Measurements from ENCODE around the gene ZNF687.

The ZNF687 gene

DNA sequence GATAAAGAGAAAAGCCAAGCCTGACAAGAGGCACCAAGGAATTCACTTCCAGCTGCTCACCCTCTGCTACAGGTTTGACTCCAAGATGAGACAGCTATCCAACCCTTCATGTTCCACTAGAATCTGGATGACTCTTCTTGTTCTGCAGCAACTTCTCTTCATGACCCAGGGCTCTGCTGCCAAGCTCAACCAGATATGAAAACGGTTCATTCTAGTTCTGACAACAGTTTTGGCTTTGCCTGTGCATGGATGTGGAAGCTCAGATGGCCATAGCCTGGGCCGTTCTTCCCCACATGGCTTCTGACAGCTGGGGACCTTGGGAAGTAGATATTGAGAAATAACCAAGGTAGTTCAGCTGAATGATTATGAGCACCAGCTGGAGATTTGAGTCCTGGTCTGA is 31.4 kb downstream of the ZNF687 start:
- DNase-seq: no peak

DNA sequence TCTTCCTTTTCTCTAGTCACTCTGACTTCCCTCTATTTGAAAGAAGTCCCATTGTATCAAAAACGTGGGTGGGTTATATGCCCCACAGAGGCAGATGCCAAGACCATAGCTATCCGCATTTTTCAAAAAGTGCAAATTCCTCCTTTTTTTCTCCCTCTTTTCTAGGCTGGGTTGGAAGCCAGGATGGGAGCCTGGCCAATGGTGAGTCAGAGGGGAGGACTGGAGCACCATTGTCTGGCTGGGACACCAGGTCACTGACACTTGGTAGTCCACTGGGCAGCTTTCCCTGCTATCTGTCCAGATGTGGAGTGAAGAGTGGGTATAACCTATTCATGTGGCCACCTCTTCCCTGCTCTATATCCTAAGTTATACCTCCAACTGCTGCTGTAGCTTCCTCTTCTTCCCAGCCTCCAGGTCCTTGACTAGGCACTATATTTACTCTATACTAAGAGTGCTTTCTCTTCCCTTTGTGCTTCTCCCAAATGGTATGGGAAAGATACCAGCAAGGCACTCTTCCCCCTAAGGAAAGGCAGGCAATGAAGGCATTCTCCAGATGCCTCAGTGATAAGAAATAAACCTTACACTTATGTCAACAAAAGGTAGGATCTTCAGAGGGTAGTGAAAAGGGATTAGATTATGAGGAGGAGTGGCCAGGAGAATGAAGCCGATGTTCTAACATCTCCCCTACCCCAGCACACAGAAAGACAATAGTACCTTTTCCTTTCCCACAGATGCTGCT is 32.2 kb downstream of the ZNF687 start:
- DNase-seq: no peak

DNA sequence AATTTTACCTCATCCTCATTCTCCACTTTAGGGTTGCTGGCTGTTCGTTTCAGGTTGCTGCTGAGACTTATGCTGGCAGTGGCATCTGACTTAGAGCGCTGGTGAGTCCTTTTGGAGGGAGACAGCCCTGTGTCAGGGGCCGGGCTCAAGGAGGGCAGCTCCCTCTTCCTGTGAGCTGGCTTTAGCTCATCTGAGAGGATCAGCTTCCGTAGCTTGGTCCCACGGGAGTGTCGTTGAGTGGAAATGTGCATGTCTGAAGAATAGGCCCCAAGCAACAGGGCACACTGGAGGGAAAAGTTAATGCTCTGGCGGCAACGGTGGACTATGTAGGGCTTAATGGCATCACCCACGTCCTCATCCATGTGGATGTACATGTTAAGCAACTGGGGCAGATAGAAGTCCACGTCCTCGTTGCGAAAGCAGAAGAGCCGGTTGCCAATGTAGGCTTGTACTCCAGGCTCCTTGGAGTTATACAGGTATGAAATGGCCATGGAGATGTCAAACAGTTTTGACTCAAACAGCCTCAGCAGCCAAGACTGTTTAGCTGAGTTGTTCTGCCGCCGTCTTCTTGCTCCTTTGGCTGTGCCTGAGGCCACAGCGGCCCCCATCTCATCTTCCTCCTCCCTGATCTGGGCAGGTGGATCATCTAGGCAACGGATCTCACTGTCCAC is 33.6 kb downstream of the ZNF687 start:
- no peak for DNase-seq

DNA sequence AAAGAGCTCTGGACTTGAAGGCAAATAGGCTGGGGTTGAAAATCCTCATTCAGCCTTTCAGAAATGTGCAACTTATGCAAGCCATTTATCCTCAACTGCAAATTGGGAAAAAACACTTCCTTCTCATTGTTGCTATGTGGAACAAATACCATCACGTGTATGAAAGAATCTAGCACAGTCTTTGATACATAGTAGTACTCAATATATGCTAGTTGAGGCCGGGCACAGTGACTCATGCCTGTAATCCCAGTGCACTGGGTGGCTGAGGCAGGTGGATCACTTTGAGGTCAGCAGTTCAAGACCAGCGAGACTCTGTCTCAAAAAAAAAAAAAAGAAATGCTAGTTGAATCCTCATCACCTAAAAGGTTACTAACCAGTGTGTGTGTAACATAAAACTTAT is 36.9 kb downstream of the ZNF687 start:
- DNase-seq: no peak

DNA sequence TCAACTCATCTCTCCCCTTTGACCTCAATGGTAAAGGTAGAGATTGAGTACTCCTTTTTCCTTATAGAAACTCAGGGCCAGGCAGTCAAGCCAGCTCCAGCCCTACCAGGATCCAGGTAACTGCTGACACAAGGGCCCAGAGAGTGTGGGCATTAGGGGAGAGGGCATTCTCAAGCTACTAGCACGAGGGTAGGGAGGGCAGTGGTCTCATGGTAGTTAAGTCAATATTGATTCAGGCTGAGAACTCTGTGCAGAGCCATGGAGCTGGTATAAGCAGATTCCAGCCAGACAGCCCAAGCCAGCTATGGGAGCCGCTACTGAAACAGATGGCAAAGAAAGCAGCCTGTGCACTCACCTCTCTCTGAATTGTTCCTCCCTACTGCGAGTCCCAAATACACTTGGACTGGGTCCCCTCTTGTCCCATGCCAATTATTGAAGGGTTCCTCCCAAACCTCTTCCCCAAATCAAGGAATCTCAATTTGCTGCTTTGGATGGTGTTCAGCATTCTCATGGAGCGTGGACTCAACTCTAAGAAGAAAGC is 42.4 kb downstream of the ZNF687 start:
- no peak for DNase-seq

DNA sequence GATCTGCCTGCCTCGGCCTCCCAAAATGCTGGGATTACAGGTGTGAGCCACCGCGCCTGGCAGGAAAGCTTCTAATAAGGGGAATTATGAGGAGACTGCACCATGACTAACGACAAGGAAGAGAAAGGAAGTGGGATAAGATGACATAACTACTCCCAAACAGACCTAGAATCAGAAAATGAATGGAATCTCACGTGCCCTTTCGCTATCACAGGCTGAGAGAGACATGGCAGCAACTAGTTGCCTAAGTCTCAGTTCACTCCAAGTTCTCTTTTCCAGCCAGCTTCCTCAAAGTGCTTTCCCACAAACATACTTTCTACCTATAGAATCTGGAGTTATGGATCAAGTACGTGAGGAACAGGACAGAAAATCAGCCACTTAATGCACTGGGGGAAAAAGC is 43.1 kb downstream of the ZNF687 start:
- DNase-seq: no peak

DNA sequence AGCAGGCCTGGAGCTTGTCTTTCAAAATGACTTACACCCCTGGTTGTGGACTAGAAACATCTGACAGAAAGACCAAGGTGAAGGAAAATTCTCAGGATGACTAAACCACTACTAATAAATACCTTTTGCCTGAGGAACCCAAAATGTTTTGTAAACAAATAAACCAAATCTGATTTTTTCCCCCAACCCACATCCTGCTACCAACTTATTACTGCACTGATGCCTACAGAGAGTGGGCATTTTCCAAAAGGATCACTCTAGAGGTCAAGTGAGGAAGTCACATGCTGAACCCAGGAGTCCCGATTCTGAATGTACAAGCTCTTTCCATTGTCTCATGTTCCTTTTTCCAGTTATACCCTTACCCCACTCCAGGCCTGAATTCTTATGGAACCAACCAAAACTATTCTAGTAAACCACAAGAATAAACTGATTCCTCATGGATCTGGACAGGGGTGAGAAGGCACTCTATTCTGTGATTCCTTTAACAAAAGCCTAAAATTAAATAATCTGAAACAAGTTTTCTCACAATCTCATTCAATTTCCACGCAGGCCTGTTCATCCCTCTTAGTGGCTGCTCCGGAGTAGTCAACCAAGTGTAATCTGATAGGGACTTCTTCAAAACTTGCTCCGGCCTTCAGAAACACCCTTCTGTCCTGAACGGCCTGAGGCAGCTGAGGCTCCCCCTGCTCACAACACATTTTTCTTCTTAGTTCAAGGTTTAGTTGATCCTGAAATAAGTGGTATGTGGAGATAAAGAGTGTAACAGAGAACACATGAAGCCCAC is 43.7 kb downstream of the ZNF687 start:
- DNase-seq: no peak

DNA sequence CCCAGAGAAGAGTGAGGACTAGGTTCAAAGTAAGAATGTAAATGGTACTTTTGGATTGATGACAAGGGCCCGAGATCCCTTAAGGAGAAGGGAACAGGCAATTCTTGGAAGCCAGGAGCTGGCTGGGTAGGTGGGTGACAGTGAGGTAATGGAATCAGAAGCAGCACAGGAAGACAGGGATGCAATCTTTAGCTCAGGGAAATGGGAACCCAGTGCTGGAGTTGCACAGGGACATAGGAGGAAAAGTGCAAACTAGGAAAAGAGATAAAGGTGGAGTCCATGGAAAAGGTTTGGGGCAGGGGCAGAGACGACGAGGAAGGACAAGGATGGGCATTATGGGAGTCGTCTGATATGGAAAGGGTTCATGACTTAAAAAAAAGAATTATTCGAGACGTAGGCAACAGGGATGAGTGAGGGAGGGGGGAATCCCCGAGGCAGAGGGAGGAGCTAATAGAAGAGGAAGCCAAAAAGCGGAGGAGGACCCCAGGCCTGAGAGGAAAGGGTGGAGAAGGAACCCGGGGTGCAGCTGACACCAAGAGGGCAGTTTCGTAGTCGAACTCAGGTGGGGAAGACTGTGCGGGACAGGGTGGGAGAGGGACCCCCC is 44.6 kb downstream of the ZNF687 start:
- DNase-seq: no peak

DNA sequence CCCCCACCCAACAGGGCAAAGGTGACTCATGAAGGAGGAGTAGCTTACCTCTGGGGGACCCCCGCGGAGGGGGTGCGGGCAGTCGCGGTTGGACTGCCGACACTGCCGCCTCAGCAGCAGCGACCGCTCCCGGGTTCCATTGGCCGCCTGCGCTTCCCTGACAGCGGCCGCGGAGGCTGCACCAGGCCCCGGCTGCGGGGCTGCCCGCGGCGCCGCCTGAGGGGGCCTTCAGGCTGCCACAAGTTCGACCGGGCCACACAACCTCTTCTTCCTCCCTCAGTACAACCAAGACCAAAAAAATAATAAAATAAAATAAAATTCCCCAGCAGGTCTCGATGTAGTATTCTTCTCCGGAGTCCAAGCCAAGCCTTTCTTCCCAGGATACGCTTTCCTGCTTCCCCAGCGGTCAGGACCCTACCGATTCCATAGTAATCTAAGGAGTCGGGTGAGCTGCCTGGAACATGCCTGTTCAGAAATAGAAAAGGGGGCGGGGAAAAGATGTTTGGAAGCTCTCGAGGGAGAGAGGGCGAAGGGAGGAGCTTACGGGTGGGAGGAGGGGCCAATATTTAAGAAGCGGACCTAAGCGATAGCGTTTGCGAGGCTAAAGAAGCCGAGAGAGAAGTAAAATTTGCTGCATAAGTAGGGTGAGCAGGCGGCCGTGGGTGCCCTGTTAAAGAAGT is 45.3 kb downstream of the ZNF687 start, which contains the start of gene PI4KB:
TSS of gene PI4KB (minus strand) at position 194 of the 680 bp plus-strand sequence. CDS start 10,935 bp downstream, outside the sequence.
- peak; percentile 83 for DNase-seq

DNA sequence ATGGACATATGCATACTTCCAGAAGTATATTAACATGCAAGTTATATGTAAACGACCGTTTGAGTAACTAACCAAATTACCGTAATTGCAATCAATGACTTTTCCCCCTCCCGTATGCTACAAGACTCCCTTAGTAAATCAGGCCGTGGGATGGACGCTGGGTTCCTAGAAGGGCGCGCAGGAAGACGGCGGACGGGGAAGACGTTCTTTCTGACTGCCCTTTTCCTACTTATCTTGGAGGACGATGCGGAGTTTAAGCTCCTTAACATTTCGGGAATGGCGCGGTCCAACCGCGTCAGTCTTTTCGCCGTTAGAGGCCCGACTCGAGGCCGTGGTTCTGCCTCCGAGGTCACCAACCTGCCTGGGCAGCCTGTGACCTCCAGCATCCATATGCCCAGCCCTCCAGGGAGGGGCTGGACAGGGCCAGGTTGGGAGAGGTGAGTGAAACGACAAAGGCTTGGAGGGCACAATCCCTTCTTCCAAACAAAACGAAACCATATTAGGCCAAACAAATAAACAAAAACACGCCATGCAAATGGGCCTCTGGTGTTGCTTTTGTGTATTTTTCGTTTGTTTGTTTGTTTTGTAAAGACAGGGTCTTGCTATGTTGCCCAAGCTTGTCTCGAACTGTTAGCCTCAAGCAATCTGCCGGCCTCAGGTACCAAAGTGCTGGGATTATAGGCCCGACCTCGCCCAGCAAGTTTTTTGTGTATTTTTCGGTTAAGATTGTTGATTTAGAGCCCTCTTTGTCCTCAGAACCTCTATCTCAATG is 46.0 kb downstream of the ZNF687 start:
- DNase-seq: no peak

DNA sequence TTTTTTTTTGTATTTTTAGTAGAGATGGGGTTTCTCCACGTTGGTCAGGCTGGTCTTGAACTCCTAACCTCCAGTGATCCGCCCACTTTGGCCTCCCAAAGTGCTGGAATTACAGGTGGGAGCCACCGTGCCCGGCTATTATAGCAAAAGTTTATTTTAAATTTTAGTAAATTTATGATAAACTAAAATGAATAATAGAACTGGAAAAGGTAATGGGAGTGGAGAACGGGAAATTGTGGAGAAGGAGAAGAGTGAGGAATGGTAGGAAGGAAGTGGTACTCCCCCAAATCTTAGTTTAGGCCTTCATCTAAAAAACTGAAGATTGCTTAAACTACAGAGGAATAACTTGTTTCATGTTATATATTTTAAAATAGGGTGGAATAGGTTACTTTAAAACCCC is 52.7 kb downstream of the ZNF687 start:
- no peak for DNase-seq

DNA sequence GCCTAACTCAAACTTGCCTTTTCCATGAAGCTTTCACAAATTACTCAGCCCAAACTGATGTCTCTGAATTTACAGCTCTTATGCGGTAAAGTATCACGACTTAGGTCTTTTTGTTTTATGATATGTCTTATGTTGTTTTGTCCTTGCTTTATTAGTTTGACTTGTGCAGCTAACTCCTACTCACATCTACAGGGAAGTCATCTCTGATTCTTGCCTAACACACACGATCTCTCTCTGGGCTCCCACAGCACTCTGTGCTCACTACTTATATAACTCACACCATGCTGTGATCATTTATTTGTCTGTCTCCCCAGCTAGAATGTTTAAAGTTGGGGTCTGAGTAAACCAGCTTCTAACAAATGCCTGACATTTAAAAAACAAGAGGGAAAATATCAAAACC is 54.5 kb downstream of the ZNF687 start:
- no peak for DNase-seq

DNA sequence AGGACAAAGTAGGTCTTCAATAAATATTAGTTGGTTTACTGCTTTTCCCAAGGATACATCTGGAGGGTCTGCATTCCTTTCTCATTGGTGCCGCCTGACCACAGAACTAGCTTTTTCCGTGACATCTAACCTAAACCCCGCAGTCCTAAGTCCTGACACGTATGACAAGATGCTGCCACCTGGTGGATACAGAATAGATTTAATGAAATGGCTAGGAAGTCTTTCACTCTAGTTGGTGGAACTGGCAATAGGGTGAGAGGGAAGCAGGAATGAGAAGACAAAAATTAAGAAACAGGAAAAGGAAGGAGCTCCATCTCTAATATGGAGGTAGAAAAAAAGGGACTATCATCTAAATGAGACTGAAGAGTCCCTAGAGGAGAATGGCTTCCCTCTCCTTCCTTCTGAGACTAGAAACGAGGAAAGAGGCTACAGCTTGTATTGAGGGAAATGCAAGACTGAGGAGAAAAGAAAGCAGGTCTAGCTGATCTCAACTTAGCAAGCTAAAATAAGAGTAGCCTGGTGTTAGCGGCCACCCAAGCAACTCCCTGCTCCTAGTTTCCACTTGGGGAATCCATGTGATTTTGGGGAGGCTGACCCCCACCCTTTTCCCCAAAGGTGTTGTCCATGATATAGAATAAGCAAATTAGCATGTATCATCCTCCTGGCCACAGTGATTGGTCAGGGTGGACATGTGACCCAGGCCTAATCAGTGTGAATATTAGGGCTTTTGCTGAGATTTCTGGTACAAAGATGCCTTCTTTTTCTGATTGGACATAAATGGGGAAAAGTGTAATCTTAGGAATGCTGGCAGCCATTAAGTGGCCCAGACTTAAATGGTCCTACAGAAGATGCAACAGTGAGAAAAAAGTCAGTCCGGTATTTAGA is 59.0 kb downstream of the ZNF687 start:
- DNase-seq: no peak
